ENCODE measurements around the gene SLC26A11. TPM values are rescaled to one million over a fixed set of nuclear protein-coding genes. Genes with fewer than 3 reads are reported as not detected.

SLC26A11 gene
- total RNA-seq, 1 donor from 2014 or later = 50.1 TPM

DNA sequence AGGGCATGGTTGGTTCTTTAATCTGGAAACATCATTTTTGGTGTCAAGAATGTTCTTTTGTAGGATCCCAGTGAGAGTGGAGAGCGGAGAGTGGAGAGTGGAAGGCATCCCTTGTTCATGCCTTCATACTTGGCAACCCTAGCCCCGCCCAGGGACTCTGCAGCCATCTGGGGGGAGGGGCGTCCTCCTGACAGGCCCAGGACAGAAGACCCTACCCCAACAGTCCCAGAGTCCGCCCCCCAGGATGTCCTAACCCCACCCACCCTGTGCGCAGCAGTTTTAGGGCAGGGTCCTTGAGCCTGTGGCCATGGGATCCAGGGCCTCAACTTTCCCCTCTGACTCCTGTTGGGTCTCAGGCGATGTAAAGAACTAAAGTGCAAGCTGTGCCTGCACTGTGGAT is 4.5 kb downstream of the SLC26A11 start:
- Mint-ChIP-seq H3K4me3 (ENCODE audit: unreplicated experiment) (peak overlapping the region; percentile 48), H3K36me3 (ENCODE audit: low read depth, unreplicated experiment) (peaks cover 32% of the 10 kb centered on the region), H3K4me1 (ENCODE audit: unreplicated experiment) (peaks cover 7% of the 10 kb centered on the region), H3K27ac (ENCODE audit: unreplicated experiment) (no peak overlapping the region), H3K27me3 (ENCODE audit: unreplicated experiment) (peaks cover 6% of the 10 kb centered on the region), H3K9me3 (ENCODE audit: unreplicated experiment) (no peaks in the 10 kb centered on the region)
- TF ChIP-seq, protein P1, sequence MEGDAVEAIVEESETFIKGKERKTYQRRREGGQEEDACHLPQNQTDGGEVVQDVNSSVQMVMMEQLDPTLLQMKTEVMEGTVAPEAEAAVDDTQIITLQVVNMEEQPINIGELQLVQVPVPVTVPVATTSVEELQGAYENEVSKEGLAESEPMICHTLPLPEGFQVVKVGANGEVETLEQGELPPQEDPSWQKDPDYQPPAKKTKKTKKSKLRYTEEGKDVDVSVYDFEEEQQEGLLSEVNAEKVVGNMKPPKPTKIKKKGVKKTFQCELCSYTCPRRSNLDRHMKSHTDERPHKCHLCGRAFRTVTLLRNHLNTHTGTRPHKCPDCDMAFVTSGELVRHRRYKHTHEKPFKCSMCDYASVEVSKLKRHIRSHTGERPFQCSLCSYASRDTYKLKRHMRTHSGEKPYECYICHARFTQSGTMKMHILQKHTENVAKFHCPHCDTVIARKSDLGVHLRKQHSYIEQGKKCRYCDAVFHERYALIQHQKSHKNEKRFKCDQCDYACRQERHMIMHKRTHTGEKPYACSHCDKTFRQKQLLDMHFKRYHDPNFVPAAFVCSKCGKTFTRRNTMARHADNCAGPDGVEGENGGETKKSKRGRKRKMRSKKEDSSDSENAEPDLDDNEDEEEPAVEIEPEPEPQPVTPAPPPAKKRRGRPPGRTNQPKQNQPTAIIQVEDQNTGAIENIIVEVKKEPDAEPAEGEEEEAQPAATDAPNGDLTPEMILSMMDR (IDR thresholded peaks at IDR 0.05; ENCODE audit: unreplicated experiment) = no peak
- DNase-seq (ENCODE audit: low spot score) = no peak

DNA sequence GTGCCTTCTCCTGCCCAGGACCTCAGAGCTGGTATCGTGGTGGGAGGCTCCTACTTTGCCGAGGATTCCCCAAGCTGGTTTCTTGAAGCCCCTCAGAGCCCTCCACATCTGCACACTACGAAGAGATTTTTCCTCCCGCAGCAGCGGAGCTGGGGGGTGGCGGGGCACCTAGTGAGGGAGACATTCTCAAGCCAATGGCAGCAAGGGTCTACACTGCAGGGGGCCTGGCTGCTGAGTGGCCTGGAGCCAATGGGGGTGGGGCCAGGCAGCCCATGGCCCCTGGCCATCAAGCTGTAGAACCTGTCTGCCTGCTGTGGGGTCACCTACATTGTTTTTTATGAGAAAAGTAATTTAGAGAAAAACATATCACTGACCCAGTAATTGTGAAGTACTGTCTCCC is 5.0 kb downstream of the SLC26A11 start:
- H3K27me3 Mint-ChIP-seq (ENCODE audit: unreplicated experiment) = peaks cover 6% of the 10 kb centered on the region
- TF ChIP-seq, protein P1 (IDR thresholded peaks at IDR 0.05; ENCODE audit: unreplicated experiment) = no peak
- no peak overlapping the region for H3K27ac Mint-ChIP-seq (ENCODE audit: unreplicated experiment)
- no peaks in the 10 kb centered on the region for H3K9me3 Mint-ChIP-seq (ENCODE audit: unreplicated experiment)
- H3K4me1 Mint-ChIP-seq (ENCODE audit: unreplicated experiment) = peaks cover 7% of the 10 kb centered on the region
- H3K4me3 Mint-ChIP-seq (ENCODE audit: unreplicated experiment) = no peak overlapping the region
- H3K36me3 Mint-ChIP-seq (ENCODE audit: low read depth, unreplicated experiment) = peaks cover 36% of the 10 kb centered on the region
- no peak for DNase-seq (ENCODE audit: low spot score)

DNA sequence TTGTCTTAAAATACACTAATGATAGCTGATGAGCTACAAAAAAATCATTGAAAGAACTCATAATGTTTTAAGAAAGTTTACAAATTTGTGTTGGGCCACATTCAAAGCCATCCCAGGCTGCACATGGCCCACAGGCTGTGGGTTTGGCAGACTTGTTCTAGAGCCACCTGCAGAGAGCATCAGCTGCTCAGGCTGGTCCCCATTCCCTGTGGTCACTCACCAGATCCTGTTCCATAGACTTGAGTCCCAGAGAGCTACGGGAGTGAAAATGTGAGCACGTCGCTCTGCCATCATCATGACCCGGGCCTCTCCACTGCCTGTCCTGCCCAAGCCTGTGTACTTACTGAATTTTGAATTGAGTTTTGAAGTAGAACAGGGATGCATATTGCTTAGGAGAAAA is 6.9 kb downstream of the SLC26A11 start:
- H3K9me3 Mint-ChIP-seq (ENCODE audit: unreplicated experiment) = no peaks in the 10 kb centered on the region
- TF ChIP-seq, protein P1 (IDR thresholded peaks at IDR 0.05; ENCODE audit: unreplicated experiment) = no peak
- no peak overlapping the region for H3K27ac Mint-ChIP-seq (ENCODE audit: unreplicated experiment)
- no peak overlapping the region for H3K4me3 Mint-ChIP-seq (ENCODE audit: unreplicated experiment)
- H3K27me3 Mint-ChIP-seq (ENCODE audit: unreplicated experiment) = peaks cover 6% of the 10 kb centered on the region
- DNase-seq (ENCODE audit: low spot score) = no peak
- peaks cover 4% of the 10 kb centered on the region for H3K4me1 Mint-ChIP-seq (ENCODE audit: unreplicated experiment)
- peaks cover 51% of the 10 kb centered on the region for H3K36me3 Mint-ChIP-seq (ENCODE audit: low read depth, unreplicated experiment)

DNA sequence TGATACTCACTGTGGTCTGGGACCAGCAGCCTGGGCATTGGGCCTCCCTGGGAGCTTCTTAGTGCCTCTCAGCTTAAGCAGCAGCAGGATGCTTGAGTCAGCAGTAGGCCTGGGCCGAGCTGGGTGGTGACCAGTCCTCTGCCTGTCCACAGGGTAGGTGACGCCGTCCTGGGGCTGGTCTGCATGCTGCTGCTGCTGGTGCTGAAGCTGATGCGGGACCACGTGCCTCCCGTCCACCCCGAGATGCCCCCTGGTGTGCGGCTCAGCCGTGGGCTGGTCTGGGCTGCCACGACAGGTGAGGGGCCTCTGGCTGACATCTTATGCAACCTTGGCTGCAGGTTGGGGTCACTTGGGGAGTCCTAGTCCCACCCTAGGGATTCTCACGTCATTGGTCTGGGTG is 7.4 kb downstream of the SLC26A11 start:
- Mint-ChIP-seq H3K4me1 (ENCODE audit: unreplicated experiment) (peaks cover 4% of the 10 kb centered on the region), H3K27ac (ENCODE audit: unreplicated experiment) (no peak overlapping the region), H3K9me3 (ENCODE audit: unreplicated experiment) (peaks cover 3% of the 10 kb centered on the region), H3K27me3 (ENCODE audit: unreplicated experiment) (peaks cover 4% of the 10 kb centered on the region), H3K36me3 (ENCODE audit: low read depth, unreplicated experiment) (peaks cover 56% of the 10 kb centered on the region), H3K4me3 (ENCODE audit: unreplicated experiment) (no peak overlapping the region)
- TF ChIP-seq, protein P1 (IDR thresholded peaks at IDR 0.05; ENCODE audit: unreplicated experiment) = no peak
- no peak for DNase-seq (ENCODE audit: low spot score)

DNA sequence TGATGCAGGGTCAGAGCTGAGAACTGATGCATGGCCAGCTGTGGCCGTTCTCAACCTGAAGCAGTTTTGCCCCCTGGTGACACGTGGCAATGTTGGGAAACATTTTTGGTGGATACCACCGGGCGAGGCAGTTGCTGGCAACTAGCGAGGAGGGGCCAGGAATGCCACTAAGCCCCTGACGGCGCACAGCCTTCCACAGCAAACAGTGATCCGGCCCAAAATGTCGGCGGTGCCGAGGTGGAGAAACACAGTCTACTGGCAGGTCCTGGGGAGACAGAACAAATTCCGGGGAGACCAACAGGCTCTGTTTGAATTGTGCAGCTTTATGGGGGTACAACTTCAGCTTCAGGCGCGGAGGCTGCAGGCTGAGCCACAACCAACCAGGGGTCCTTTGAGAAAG is 8.2 kb downstream of the SLC26A11 start:
- peaks cover 4% of the 10 kb centered on the region for H3K4me1 Mint-ChIP-seq (ENCODE audit: unreplicated experiment)
- peaks cover 1% of the 10 kb centered on the region for H3K27me3 Mint-ChIP-seq (ENCODE audit: unreplicated experiment)
- no peak for DNase-seq (ENCODE audit: low spot score)
- no peak overlapping the region for H3K27ac Mint-ChIP-seq (ENCODE audit: unreplicated experiment)
- TF ChIP-seq, protein P1 (IDR thresholded peaks at IDR 0.05; ENCODE audit: unreplicated experiment) = no peak
- peaks cover 4% of the 10 kb centered on the region for H3K9me3 Mint-ChIP-seq (ENCODE audit: unreplicated experiment)
- no peak overlapping the region for H3K4me3 Mint-ChIP-seq (ENCODE audit: unreplicated experiment)
- H3K36me3 Mint-ChIP-seq (ENCODE audit: low read depth, unreplicated experiment) = peaks cover 56% of the 10 kb centered on the region

Data from endothelial cell (in vitro differentiated cells).